HepG2 (cell line): ENCODE results near the gene RRBP1. TPM values are rescaled to one million over a fixed set of nuclear protein-coding genes. Genes with fewer than 3 reads are reported as not detected.

Experiments
- AGO2 ChIP-seq: fragments of 200-400 bp; formaldehyde crosslinking; optimal IDR thresholded peaks from 2 replicates; pipeline ENCODE3; 2017; ENCODE audit warnings: mild to moderate bottlenecking, low read depth, low read length, moderate library complexity
- AHR ChIP-seq: IDR thresholded peaks from 2 replicates; pipeline ENCODE4 v1.6.1; 2018; ENCODE audit warnings: missing genetic modification reagents, missing compliant biosample characterization
- GTF3A ChIP-seq: sonication (generic); formaldehyde crosslinking; conservative IDR thresholded peaks from 2 replicates; pipeline ENCODE4 v1.4.0; 2020; ENCODE audit warnings: mild to moderate bottlenecking, missing genetic modification reagents
- JDP2 ChIP-seq: sonication (generic); formaldehyde crosslinking; IDR thresholded peaks from 2 replicates; pipeline ENCODE4 v1.8.1; 2022; ENCODE audit warnings: missing genetic modification reagents, borderline replicate concordance
- JUND ChIP-seq: sonication (generic); formaldehyde crosslinking; IDR thresholded peaks from 2 replicates; pipeline ENCODE4 v1.8.0; 2022; ENCODE audit warnings: mild to moderate bottlenecking, missing genetic modification reagents
- NONO ChIP-seq, 2 experiments: fragments of 450-650 bp in 1 of 2; sonication (generic) in 1 of 2; formaldehyde crosslinking in 1 of 2; IDR thresholded peaks in 1 of 2; conservative IDR thresholded peaks in 1 of 2; 2 replicates each; pipeline versions ENCODE4 v1.6.1 to v1.8.0; 2017 to 2022; ENCODE audit warnings: mild to moderate bottlenecking in 1 of 2, missing genetic modification reagents in 1 of 2, moderate library complexity in 1 of 2
- PRDM15 ChIP-seq: sonication (generic); formaldehyde crosslinking; IDR thresholded peaks from 2 replicates; pipeline ENCODE4 v1.4.0; 2020; ENCODE audit warnings: missing genetic modification reagents
- RBM22 ChIP-seq: fragments of 200-400 bp; formaldehyde crosslinking; optimal IDR thresholded peaks from 2 replicates; pipeline ENCODE3; 2017; ENCODE audit warnings: mild to moderate bottlenecking, low read length, moderate library complexity
- STAT6 ChIP-seq: sonication (generic); formaldehyde crosslinking; IDR thresholded peaks from 2 replicates; pipeline ENCODE4 v1.4.0; 2020; ENCODE audit warnings: missing genetic modification reagents, mild to moderate bottlenecking, borderline replicate concordance
- TEF ChIP-seq: sonication (generic); formaldehyde crosslinking; IDR thresholded peaks from 2 replicates; pipeline ENCODE4 v1.5.0; 2020; ENCODE audit warnings: missing genetic modification reagents
- TMF1 ChIP-seq: sonication (generic); formaldehyde crosslinking; IDR thresholded peaks from 2 replicates; pipeline ENCODE4 v1.8.1; 2022; ENCODE audit warnings: low read depth, missing genetic modification reagents
- ZMAT5 ChIP-seq: sonication (generic); formaldehyde crosslinking; IDR thresholded peaks from 2 replicates; pipeline ENCODE4 v1.5.0; 2020; ENCODE audit warnings: mild to moderate bottlenecking, low read depth, missing genetic modification reagents, borderline replicate concordance
- ZNF329 ChIP-seq: sonication (generic); formaldehyde crosslinking; IDR thresholded peaks from 2 replicates; pipeline ENCODE4 v1.9.0; 2021; ENCODE audit warnings: low read depth, mild to moderate bottlenecking, missing genetic modification reagents
- ZNF687 ChIP-seq: sonication (generic); formaldehyde crosslinking; IDR thresholded peaks from 2 replicates; pipeline ENCODE4 v1.5.1; 2020; ENCODE audit warnings: mild to moderate bottlenecking, missing genetic modification reagents, moderate library complexity
- ZNF720 ChIP-seq: sonication (generic); formaldehyde crosslinking; IDR thresholded peaks from 2 replicates; pipeline ENCODE4 v1.4.0; 2020; ENCODE audit warnings: missing genetic modification reagents
- ZNF768 ChIP-seq: sonication (generic); formaldehyde crosslinking; IDR thresholded peaks from 2 replicates; pipeline ENCODE4 v1.4.0; 2020; ENCODE audit warnings: missing genetic modification reagents
- polyA plus RNA-seq, 8 experiments: library from polyadenylated mRNA; depleted of rRNA in 3 of 8; stranded (reverse) in 7 of 8; unstranded in 1 of 8; fragments of >200 nt; fragmentation: Illumina TruSeq in 4 of 8; extraction: Trizol in 4 of 8; gene quantifications; 2 replicates each; pipeline versions ENCODE4 v1.2.1 to v1.2.3, GENCODE V29; 2011 to 2016; ENCODE audit warnings: low read depth in 4 of 8, missing spikeins in 1 of 8, mixed read lengths in 1 of 8; ENCODE audit not compliant: insufficient read depth in 1 of 8
- total RNA-seq, 5 experiments: library from RNA; depleted of rRNA; stranded (reverse); fragments of >200 nt; fragmentation: Illumina TruSeq; extraction: Trizol; gene quantifications; 2 replicates each; pipeline ENCODE4 v1.2.3, GENCODE V29; 2016; ENCODE audit warnings: low read depth in 1 of 5

Gene RRBP1
- total and polyA plus RNA-seq, 2 of the 13 experiments (the other 11 are each of a cell fraction or from before 2014, with no cell fraction given), result 150 to 222 TPM

- TF ChIP-seq ZNF768 (CRISPR knock-in tag), result peak; percentile 3; the same call in 1 of the 2 replicates
- 0 out of 2 replicates have a peak, but pooled peaks have one; percentile 29 for TF ChIP-seq ZNF329
- no peak for TF ChIP-seq ZMAT5 (CRISPR knock-in tag)
- TF ChIP-seq AHR, result 0 out of 2 replicates have a peak, but pooled peaks have one; percentile 17
- TF ChIP-seq TEF, result no peak
- 0 out of 2 replicates have a peak, but pooled peaks have one; percentile 25 for TF ChIP-seq JUND (CRISPR knock-in tag)
- 0 out of 2 replicates have a peak, but pooled peaks have one; percentile 2 for TF ChIP-seq ZNF687
- TF ChIP-seq ZNF720 (CRISPR knock-in tag), result no peak
- TF ChIP-seq PRDM15 (CRISPR knock-in tag), result no peak
- 0 out of 2 replicates have a peak, but pooled peaks have one; percentile 16 for TF ChIP-seq TMF1 (CRISPR knock-in tag)
- TF ChIP-seq GTF3A (CRISPR knock-in tag), result 0 out of 2 replicates have a peak, but pooled peaks have one; percentile 38
- no peak for TF ChIP-seq NONO (IDR thresholded peaks at IDR 0.05)
- peak; percentile 16; the same call in 1 of the 2 replicates for TF ChIP-seq NONO (CRISPR knock-in tag; conservative IDR thresholded peaks at IDR 0.05)
- TF ChIP-seq JDP2 (CRISPR knock-in tag), result no peak
- peak; percentile 80 for TF ChIP-seq RBM22
- TF ChIP-seq AGO2, result peak; percentile 90
- no peak for TF ChIP-seq STAT6 (CRISPR knock-in tag)
Observed at GRCh38 chr20:17610566-17611289, 71.3 kb downstream of the RRBP1 start (continued).
